GM10248 (cell line): ENCODE data around the gene ASB7.

ENCODE experiments used
- CTCF ChIA-PET: fragments of 300-600 bp; sonication (Branson Sonifier 250); formaldehyde crosslinking; extraction: SDS; loops from one replicate; lab custom pipeline; 2021; ENCODE audit warnings: antibody characterized with exemption; lab: Yijun Ruan, JAX
- POLR2A ChIA-PET: fragments of 350-650 bp; sonication (Branson Sonifier 250); formaldehyde crosslinking; extraction: SDS; loops from one replicate; lab custom pipeline; 2020; ENCODE audit warnings: antibody characterized with exemption; lab: Yijun Ruan, JAX
- DNase-seq: peaks from one replicate; pipeline ENCODE4 v3.0.0; 2012; ENCODE audit errors: extremely low spot score
- TF ChIP-seq, protein P1 (sequence below): IDR thresholded peaks from 2 replicates; pipeline ENCODE4 v1.5.1; 2012; ENCODE audit warnings: mild to moderate bottlenecking, low read depth; ENCODE audit errors: extremely low read depth, missing control alignments, control extremely low read depth

Gene ASB7

DNA sequence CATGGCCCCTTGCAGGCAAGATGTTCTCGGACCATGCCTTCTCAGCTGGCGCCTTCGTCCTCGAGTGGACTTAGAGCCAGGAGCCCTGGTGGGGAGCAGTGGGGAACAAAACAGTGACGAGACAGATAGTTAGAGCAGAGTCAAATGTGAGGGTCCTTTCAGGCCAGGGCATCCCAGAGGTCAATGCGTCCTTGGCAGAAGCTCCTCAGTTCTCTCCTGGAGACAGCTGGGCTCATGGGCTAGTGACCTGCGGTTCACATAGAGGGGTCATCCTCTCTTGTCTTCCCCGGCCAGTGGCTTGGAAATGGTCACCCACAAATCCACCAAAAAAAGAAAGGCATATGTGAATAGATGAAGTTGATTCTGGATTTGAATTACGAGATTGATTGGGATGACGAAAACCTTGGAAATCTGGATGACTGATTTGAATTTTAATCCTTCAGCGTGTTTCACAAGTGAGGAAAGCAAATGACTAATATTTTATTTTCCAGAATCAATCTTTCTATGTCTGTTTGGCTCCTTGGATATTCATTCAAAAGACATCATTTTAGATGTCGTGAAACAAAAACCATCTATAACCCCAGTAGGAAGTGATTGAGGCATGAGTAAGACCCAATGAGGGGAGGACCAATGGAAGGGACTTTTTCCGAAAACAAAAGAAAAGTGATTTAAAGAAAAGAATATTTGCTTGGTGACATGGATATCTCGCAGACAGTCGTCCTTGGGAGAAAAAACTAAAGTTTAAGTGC lies 84.5 kb downstream of the ASB7 start:
- ChIA-PET POLR2A (no interaction called here), CTCF (no interaction called here)
- TF ChIP-seq, protein P1, sequence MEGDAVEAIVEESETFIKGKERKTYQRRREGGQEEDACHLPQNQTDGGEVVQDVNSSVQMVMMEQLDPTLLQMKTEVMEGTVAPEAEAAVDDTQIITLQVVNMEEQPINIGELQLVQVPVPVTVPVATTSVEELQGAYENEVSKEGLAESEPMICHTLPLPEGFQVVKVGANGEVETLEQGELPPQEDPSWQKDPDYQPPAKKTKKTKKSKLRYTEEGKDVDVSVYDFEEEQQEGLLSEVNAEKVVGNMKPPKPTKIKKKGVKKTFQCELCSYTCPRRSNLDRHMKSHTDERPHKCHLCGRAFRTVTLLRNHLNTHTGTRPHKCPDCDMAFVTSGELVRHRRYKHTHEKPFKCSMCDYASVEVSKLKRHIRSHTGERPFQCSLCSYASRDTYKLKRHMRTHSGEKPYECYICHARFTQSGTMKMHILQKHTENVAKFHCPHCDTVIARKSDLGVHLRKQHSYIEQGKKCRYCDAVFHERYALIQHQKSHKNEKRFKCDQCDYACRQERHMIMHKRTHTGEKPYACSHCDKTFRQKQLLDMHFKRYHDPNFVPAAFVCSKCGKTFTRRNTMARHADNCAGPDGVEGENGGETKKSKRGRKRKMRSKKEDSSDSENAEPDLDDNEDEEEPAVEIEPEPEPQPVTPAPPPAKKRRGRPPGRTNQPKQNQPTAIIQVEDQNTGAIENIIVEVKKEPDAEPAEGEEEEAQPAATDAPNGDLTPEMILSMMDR = no peak
- DNase-seq = no peak

DNA sequence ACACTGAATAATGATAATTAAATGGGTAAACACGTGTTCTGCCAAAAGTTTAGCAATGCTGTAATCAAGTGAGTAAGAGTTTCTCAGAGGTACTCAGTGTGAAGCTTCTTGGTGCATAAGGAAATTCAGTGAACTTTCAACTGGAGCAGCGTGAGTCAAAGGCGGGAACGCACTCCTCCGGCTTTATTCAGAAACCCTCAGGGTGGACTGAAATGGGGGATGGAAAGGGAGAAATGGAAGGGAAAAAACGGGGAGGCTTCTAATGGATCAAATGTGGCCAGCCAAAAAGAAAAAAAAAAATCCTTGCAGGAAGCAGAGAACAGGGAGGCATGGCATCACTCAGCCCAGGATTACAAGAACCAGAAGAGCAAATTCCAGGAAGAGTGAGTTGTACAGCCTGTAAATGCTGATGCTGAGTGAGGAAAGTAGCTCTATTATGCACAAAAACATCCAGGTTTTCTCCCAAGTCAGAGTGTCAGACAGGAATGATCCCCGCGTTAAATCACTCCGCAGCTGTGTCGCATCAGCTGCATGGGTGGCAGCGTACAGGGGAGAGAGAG lies 85.3 kb downstream of the ASB7 start:
- DNase-seq = no peak
- ChIA-PET POLR2A (no interaction called here), CTCF (no interaction called here)
- TF ChIP-seq, protein P1 = no peak

DNA sequence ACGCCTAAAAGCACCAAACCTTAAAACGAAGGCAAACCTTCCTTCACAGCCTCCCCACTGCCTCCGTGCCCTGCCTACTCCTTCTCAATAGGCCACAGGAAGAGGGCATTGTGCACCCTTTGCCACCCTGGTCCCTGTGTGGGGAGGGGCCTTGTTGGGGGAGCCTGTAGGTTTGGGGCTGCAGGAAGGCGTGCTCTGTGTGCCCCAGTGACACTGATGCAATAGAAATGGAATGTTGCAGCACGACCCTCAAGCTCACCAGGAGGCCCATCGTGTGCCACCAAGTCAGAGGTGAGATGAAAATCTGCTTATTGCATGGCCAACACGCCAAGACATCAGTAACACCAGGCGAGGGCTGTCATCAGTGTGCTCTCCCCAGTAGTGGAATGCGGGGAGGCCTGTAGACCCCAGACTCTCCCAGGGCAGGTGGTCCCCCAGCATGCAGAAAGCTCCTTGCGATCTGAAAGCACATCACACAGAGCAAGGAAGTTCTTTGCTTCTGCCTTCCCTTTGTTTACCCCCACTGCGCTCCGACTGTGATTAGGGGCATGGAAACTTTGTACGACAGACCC lies 86.2 kb downstream of the ASB7 start:
- TF ChIP-seq, protein P1 = no peak
- no peak for DNase-seq
- CTCF ChIA-PET = no interaction called here
- POLR2A ChIA-PET = no interaction called here

DNA sequence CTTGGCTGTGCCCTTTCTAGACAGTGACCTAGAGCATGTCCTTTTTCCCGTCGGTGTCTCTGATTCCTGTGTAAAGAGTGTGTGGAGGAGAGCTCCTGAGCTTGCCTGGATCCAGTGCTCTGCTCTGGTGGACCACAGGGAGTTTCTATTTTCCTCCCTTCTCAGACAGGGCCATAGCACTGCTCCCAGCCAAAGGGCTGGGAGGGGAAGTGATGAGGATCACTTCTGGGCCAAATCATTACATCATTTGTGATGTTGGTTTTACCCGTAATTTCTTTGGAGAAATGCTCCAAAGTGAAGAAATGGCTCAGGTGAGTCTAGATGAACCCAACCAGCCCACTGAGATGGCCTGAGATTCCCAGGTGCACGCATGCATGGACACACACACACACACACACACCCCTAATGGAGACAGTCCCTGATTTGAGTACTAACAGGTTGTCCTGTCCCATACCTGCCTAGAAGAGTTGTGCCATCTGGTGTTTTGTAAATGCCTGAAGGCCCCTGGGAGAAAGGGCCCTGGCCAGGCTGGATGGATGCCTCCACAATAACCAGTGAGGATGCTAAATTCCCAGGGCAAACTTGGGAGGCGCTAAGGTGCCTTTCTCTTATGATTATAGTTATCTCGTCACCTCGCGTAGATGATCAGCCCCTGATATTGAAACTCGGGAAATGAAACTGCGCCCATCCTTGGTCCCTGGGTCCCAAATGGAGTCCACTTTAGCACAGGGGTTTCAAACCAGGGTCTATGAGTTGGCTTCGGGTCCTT lies 86.9 kb downstream of the ASB7 start:
- DNase-seq = no peak
- POLR2A ChIA-PET = no interaction called here
- CTCF ChIA-PET = no interaction called here
- TF ChIP-seq, protein P1 = no peak

DNA sequence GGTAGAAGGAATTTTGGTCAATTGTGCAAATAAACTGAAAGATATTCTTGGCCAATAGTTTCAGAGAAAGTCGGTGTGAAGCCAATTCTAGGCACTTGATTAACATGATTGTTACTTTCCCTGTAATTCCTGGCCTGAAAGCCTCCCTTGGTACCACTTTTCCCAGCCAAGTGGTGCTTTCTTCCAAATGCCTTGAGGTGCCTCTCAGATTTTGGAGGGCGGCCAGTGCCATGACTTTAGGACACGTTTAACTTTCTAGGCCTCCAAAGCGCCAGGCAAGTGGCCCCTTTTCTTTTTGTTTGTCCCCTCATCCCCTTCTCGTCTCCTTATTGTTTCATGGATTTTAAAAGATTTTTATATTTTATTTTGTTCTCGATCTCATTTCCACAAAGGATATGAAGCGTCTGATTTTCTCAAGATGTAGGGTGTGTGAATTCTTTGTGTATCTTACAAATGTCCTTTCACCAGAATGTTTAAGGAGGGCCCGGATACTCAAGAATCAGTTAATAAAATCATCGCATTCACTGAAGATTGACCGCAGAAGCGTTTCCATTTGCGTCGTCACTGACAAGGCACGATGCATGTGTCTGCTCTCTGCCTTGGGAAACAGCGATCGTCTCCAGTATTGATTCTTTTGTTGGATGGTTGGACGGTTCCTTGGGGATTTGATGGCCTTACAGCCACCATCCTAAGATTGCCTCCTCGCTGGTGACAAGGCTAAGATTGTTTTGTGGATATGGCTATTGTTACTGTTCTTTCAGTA lies 87.8 kb downstream of the ASB7 start:
- CTCF ChIA-PET = interaction anchor here (1.0 to 1.3 kb wide), 3 partner anchors 12 to 21 kb away, joined by 3 to 4 read pairs (median 3); no protein-coding TSS in a partner anchor
- TF ChIP-seq, protein P1 = no peak
- POLR2A ChIA-PET = no interaction called here
- DNase-seq = no peak

DNA sequence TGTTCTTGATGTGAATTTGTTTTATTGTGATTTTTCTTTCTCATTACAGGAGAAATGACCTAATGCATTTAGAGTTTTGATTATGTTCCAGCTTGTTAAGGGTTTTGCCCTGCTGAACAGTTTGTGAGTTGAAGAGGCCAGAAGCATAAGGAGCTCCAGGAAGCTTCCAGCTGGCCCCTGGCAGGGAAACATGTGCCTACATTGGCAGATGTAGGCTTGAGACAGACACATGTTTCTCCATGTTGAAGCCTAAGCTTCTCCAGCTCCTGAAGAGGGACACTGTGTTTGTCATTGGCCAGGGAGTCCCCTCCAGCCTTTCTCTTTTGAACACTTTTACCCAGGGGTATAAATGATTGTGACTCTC lies 88.4 kb downstream of the ASB7 start:
- ChIA-PET POLR2A (no interaction called here), CTCF (interaction anchor here (1.0 to 1.3 kb wide), 4 partner anchors 9 to 21 kb away, joined by 3 to 4 read pairs (median 3); no protein-coding TSS in a partner anchor)
- no peak for DNase-seq
- TF ChIP-seq, protein P1 = no peak
